ENCODE data around the gene TRIM39. TPM values are rescaled to one million over a fixed set of nuclear protein-coding genes. Genes with fewer than 3 reads are reported as not detected.
"Not testable (repeated sequence)": the region's sequence is repeated elsewhere in the genome, so short reads cannot be mapped to it uniquely, and the experiment has no call there.

Gene TRIM39
- total RNA-seq, 2 donors from 2014 or later, result 10.1 to 12.1 TPM

DNA sequence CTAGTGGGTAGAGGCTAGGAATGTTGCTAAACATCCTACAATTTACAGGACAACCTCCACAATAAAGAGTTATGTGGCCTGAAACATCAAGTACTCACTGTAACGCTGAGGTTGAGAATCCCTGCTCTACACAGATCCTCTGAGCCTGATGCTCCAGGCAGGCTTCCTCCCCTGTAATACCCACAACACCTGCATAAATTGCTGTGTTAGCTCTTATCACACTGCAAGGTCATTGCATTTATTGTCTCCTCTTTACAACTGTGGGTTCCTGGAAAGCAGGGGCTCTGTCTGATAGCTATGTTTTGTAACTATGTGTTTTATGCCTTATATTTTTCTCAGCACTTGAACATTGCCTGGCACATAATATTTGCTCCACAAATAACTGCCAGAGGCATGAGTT lies 29.8 kb downstream of the TRIM39 start:
- DNase-seq (ENCODE audit: low spot score), result no peak
- intact Hi-C loops (cut with DNase I), result no loop called here

DNA sequence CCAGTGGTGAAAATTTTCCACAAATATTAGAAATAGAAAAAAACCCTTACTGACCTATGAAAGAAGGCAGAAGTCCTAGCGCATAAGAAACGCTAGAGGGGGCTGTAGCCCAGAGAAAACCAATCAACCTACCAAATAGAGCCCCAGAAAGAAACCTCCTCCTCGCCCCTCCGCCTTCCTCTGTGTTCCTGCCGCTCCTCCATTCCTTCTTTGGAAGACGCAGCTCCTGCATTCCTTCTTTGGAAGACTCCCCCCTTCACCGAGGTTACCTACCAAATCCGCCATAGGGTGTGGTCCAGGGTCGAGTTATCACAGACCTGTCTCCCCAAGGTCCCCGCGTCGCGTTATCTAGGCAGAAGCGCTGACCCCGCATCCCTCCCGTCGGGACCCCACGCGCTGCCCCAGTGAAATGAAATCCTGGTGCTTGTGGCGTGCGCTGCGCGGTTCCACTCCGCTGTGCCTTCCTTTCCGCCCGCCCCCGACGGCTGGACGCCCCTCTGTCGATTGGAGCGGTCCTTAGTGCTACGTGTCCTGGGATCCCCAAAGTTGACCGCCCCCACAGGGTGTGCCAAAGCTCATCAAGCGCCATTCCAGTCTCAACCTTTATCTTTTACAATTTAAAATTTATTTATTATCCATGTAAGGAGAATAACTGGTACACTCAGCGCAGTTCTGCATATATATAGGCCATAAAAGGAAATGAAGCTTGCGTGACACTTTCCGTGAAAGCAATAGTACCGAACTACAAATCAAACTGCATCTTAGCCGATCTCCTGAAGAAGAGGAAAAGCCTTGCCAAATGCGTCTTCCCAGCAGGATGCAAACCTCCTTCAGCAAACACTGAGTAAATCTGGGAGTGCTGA lies 31.2 kb downstream of the TRIM39 start:
- intact Hi-C loops (cut with DNase I), result no loop called here
- no peak for DNase-seq (ENCODE audit: low spot score)

DNA sequence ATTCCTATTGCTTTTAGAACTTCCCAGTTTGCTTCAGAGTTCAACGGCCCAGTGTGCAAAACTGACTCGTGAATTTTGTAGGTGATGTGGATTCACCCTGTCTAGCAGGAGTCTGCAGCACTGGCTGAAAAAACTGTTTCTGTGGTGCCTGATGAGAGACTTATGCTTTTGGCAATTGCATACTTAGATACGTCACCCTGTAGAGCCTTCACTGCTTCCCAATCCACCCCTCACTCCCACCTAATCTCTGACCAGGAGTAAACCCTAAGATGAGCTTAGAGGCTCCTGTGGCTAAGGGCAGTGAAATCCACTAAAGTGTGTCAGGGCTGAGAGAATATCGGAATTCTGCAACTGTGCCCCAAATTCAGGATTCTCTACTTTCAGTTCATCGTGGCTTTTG lies 32.5 kb downstream of the TRIM39 start:
- intact Hi-C loops (cut with DNase I), result no loop called here
- DNase-seq (ENCODE audit: low spot score), result no peak

DNA sequence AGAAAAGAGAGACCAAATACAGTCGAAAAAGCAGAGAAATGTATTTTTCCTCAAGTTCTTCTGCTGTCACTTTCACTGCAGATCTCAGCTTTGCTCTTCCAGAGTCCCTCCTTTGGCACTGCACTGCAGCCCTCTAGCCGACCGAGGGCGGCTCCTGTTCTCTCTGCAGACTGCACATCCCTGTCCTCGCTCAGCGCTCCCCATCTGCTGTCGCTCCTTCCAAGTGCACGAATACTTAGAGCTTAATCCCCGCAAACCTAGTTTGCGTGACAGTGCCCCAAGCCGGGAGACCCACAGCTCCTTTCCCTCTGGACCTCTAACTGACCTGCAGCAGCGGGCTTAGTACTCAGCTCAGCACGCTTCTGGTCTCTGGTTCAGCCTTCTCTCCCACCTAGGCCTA lies 33.4 kb downstream of the TRIM39 start:
- intact Hi-C loops (cut with DNase I), result no loop called here
- DNase-seq (ENCODE audit: low spot score), result no peak

DNA sequence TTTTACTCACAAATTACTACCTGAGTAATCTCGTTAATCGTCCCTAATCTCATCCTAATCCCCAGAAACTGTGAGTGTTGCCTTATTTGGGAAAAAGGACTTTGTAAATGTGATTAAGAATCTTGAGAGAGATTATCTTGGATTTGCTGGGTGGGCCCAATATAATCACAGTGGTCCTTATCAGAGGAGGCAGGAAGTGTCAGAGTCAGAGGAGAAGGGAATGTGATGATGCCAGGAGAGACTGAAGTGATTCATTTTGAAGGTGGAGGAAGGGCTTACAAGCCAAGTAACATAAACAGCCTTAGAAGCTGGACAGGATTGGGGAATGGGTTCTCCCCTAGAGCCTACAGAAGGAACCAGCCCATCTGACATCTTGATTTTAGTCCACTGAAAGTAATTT lies 34.9 kb downstream of the TRIM39 start:
- DNase-seq (ENCODE audit: low spot score), result no peak
- intact Hi-C loops (cut with DNase I), result no loop called here

DNA sequence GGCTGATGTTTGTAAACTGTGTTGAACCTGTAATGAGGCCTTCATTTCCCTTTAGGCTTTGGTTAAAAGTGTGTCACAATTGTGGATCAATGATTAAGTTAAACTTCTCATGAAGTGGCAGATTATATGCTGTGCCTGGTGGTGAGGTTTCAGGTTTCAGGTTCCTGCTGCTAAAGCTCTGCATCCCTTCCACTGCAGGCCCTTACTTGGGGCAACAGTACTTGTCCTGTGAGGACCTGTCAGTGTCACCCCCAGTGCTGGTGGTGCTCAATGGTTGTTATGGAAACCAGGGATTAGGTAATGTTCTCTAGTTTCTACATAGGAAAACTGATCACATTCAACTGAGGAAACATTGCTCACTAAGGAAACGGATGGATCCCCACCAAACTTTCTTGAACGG lies 36.7 kb downstream of the TRIM39 start:
- intact Hi-C loops (cut with DNase I), result no loop called here
- no peak for DNase-seq (ENCODE audit: low spot score)

DNA sequence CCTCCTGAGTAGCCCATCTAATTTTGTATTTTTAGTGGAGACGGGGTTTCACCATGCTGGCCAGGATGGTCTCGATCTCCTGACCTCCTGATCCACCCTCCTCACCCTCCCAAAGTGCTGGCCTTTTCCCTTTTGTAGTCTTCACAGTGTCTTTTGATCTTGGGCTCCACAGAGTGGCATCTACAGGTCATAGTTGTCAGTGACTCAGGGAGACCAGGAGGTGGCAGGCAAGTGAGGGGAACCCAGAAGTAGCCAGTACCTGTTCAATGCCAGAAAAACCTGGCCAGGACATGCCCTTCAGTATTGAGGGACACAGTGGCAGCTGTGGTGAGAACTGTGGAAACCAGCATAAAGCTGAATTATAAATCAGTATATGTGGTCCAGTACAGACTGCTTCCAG lies 37.9 kb downstream of the TRIM39 start:
- no peak for DNase-seq (ENCODE audit: low spot score)
- intact Hi-C loops (cut with DNase I), result no loop called here

DNA sequence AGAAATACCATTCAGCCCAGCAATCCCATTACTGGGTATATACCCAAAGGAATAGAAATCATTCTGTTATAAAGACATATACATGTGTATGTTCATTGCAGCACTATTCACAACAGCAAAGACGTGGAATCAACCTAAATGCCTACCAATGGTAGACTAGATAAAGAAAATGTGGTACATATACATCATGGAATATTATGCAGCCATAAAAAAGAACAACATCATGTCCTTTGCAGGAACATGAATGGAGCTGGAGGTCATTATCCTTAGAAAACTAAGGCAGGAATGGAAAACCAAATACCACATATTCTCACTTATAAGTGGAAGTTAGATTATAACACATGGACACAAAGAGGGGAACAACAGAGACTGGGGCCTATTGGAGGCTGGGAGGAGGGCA lies 42.6 kb downstream of the TRIM39 start:
- DNase-seq (ENCODE audit: low spot score); intact Hi-C loops (cut with DNase I): not testable (repeated sequence)

DNA sequence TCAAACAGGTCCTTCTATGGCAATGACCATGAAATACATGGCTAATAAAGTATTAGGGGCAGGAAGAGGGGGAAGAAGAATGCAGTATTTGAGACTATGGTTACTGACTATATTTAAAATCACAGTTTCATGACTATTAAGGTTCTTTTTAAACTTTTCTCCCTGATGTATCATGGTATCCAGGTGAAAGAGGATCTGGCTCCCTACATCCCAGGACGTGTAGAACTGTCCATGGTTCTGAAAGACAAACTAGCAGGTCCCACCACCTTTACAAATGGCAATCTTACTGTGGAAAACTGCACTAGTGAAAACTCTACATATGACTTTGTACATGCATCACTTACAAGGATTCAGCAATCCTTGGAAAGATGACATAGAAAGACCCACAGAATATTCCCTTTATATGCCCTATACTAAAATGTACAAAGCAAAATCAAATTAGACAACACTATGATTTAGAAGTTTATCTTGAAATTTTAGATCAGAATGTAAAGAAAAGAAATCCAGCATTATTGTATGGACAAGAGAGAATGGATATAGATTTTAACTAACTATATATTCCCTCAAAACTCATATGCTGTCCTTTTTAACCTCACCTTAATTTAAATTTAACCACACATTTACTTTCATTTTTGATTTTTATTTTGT lies 51.7 kb downstream of the TRIM39 start:
- DNase-seq (ENCODE audit: low spot score), result no peak
- intact Hi-C loops (cut with DNase I), result no loop called here

DNA sequence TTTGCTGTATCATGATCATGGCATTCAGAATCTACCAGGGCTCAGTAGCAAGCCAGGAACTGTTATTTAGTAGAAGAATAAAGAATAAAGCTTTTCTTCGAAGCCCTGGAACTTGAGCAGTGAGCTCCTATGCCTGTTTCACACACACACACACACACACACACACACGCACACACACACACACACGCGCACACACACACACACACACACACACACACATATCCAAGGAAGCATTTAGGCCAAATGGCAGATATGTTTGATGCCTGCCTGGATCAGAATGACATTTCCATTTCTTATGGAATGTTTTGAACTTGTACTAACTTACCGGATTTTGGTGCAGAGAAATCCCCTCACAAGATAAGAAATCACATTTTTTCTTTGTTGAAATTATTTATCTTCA lies 53.7 kb downstream of the TRIM39 start:
- no peak for DNase-seq (ENCODE audit: low spot score)
- intact Hi-C loops (cut with DNase I), result no loop called here

DNA sequence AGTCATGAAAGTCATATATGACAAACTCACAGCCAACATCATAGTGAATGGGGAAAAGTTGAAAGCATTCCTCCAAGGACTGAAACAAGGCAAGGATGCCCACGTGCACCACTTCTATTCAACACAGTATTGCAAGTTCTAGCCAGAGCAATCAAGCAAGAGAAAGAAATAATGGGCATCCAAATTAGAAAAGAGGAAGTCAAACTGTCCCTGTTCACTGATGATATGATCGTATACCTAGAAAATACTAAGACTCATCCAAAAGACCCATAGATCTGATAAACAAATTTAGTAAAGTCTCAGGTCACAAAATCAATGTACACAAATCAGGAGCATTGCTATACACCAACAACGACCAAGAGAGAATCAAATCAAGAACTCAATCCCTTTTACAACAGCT lies 59.4 kb downstream of the TRIM39 start:
- no peak for DNase-seq (ENCODE audit: low spot score)
- intact Hi-C loops (cut with DNase I), result no loop called here

DNA sequence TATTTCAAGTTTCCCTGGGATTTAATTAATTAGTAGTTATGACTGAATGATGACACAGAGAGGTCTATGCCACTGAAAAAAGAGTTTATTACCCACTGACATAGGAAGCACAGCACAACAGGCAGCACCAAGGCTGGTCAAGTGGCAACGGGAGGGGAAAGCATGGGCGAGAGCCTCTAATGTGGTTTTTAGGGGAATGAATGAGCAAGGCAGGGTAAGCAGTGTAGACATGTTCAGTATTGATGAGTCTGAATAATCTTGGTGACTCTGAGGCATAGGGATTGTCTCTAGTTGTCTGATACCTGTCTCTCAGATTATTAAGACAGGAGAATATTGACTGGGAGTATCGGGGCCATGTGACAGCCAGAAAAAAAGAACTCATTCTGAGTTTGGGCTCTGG lies 64.5 kb downstream of the TRIM39 start:
- no peak for DNase-seq (ENCODE audit: low spot score)
- intact Hi-C loops (cut with DNase I), result no loop called here

Other genes starting within 250 kb of the TRIM39 start
- gene TRIM31, start 213.8 kb upstream of the TRIM39 start, total RNA-seq, result not detected
- not detected for gene TRIM40, start 190.8 kb upstream of the TRIM39 start, total RNA-seq
- not detected for gene TRIM10, start 165.7 kb upstream of the TRIM39 start, total RNA-seq
- not detected for gene TRIM15, start 163.4 kb upstream of the TRIM39 start, total RNA-seq
- gene TRIM26, start 113.5 kb upstream of the TRIM39 start, total RNA-seq, result 10 to 100 TPM; 36.0 to 37.0 TPM
- 10 to 100 TPM; 27.9 to 30.0 TPM for gene RPP21, start 18.2 kb downstream of the TRIM39 start, total RNA-seq
- 100 to 1,000 TPM; 304 to 327 TPM for gene HLA-E, start 162.6 kb downstream of the TRIM39 start, total RNA-seq
- 10 to 100 TPM; 52.2 to 59.6 TPM for gene GNL1, start 229.6 kb downstream of the TRIM39 start, total RNA-seq
- gene PRR3, start 230.4 kb downstream of the TRIM39 start, total RNA-seq, result 1 to 10 TPM; 5.4 to 8.3 TPM
- gene ABCF1, start 244.5 kb downstream of the TRIM39 start, total RNA-seq, result 10 to 100 TPM; 39.4 to 42.3 TPM

All from posterior vena cava (tissue), 2 donors.